GM23338 (cell line): ENCODE measurements around the gene LOXL1. TPM values are rescaled to one million over a fixed set of nuclear protein-coding genes. Genes with fewer than 3 reads are reported as not detected.

Experiments
- ATAC-seq: fragments of 200-7000 bp; cut with Tn5 transposase; 3 replicates; pipeline ENCODE4 v1.9.1; 2020
- DNase-seq: peaks from one replicate; pipeline ENCODE4 v3.0.0-alpha.2; 2015; ENCODE audit warnings: low spot score
- H2AFZ ChIP-seq: fragments of 200-600 bp; sonication (generic); 2 replicates; pipeline ENCODE4 v1.8.0; 2016; ENCODE audit warnings: antibody characterized with exemption, mild to moderate bottlenecking, moderate library complexity
- H3F3A ChIP-seq: fragments of 200-600 bp; sonication (generic); replicated peaks from 2 replicates; pipeline ENCODE4 v1.8.0; 2017; ENCODE audit warnings: antibody characterized with exemption, mixed run types, low read depth
- H3K27ac ChIP-seq: fragments of 200-600 bp; sonication (generic); 2 replicates; pipeline ENCODE4 v1.6.1; 2016; ENCODE audit warnings: low read depth
- H3K27me3 ChIP-seq: fragments of 200-600 bp; sonication (generic); 2 replicates; pipeline ENCODE4 v1.8.0; 2016; ENCODE audit warnings: mild to moderate bottlenecking, mixed run types, moderate library complexity; ENCODE audit not compliant: insufficient read depth
- H3K36me3 ChIP-seq: fragments of 200-600 bp; sonication (generic); 2 replicates; pipeline ENCODE4 v1.8.0; 2016; ENCODE audit warnings: mild to moderate bottlenecking; ENCODE audit not compliant: insufficient read depth
- H3K4me1 ChIP-seq: fragments of 200-600 bp; sonication (generic); 2 replicates; pipeline ENCODE4 v1.8.0; 2016; ENCODE audit warnings: mild to moderate bottlenecking, moderate library complexity; ENCODE audit not compliant: insufficient read depth
- H3K4me2 ChIP-seq: fragments of 200-600 bp; sonication (generic); 2 replicates; pipeline ENCODE4 v1.7.1; 2017; ENCODE audit warnings: mixed run types
- H3K4me3 ChIP-seq: fragments of 200-600 bp; sonication (generic); 2 replicates; pipeline ENCODE4 v1.6.1; 2016; ENCODE audit warnings: mixed run types
- H3K79me2 ChIP-seq: fragments of 200-600 bp; sonication (generic); replicated peaks from 2 replicates; pipeline ENCODE4 v1.8.0; 2017; ENCODE audit warnings: mild to moderate bottlenecking; ENCODE audit not compliant: insufficient read depth
- H3K9me2 ChIP-seq: fragments of 200-600 bp; sonication (generic); 2 replicates; pipeline ENCODE4 v1.8.0; 2017; ENCODE audit not compliant: insufficient read depth
- H4K20me1 ChIP-seq: fragments of 200-600 bp; sonication (generic); replicated peaks from 2 replicates; pipeline ENCODE4 v1.8.0; 2017; ENCODE audit warnings: mild to moderate bottlenecking; ENCODE audit not compliant: insufficient read depth
- H3K27ac Mint-ChIP-seq: 2 replicates; pipeline ENCODE4 v1.8.0; 2020; ENCODE audit warnings: inconsistent platforms, mild to moderate bottlenecking, moderate library complexity, mixed read lengths
- H3K27me3 Mint-ChIP-seq: 3 replicates; pipeline ENCODE4 v1.8.0; 2022; ENCODE audit warnings: low read depth, mild to moderate bottlenecking, moderate library complexity, mixed read lengths, inconsistent platforms; ENCODE audit not compliant: insufficient read depth, poor library complexity
- H3K36me3 Mint-ChIP-seq: 3 replicates; pipeline ENCODE4 v1.8.0; 2021; ENCODE audit warnings: low read depth, mild to moderate bottlenecking, inconsistent platforms, moderate library complexity, mixed read lengths
- H3K4me1 Mint-ChIP-seq: 3 replicates; pipeline ENCODE4 v1.8.0; 2020; ENCODE audit warnings: mild to moderate bottlenecking, inconsistent platforms, mixed read lengths
- H3K4me3 Mint-ChIP-seq: 3 replicates; pipeline ENCODE4 v1.8.0; 2021; ENCODE audit warnings: moderate library complexity, mild to moderate bottlenecking, inconsistent platforms, mixed read lengths
- H3K9me3 Mint-ChIP-seq: 3 replicates; pipeline ENCODE4 v1.8.0; 2020; ENCODE audit warnings: moderate library complexity, mild to moderate bottlenecking, inconsistent platforms, mixed read lengths
- CREB1 ChIP-seq: fragments of 250-450 bp; sonication (Bioruptor Pico); IDR thresholded peaks from 2 replicates; pipeline ENCODE4 v1.5.0; 2020; ENCODE audit warnings: low read depth, mild to moderate bottlenecking, moderate library complexity
- CTCF ChIP-seq, 2 experiments: fragments of 200-600 bp in 1 of 2; sonication (generic) in 1 of 2; conservative IDR thresholded peaks; 2 replicates each; pipeline versions ENCODE4 v1.5.1 to v1.6.1; 2016 to 2017; ENCODE audit warnings: antibody characterized with exemption in 2 of 2, low read depth in 2 of 2, mild to moderate bottlenecking in 2 of 2, moderate library complexity in 1 of 2
- ETS1 ChIP-seq: IDR thresholded peaks from 2 replicates; pipeline ENCODE4 v1.6.1; 2016; ENCODE audit warnings: antibody characterized with exemption
- EZH2 ChIP-seq: fragments of 200-600 bp; sonication (generic); IDR thresholded peaks from one replicate; pipeline ENCODE4 v1.8.0; 2017; ENCODE audit warnings: antibody characterized with exemption, mild to moderate bottlenecking, low read depth; ENCODE audit not compliant: unreplicated experiment
- EZH2phosphoT487 ChIP-seq: fragments of 200-600 bp; sonication (generic); IDR thresholded peaks from one replicate; pipeline ENCODE4 v1.8.1; 2018; ENCODE audit warnings: antibody characterized with exemption; ENCODE audit not compliant: unreplicated experiment
- JUNB ChIP-seq: IDR thresholded peaks from one replicate; pipeline ENCODE4 v1.6.1; 2016; ENCODE audit warnings: antibody characterized with exemption; ENCODE audit not compliant: unreplicated experiment
- NANOG ChIP-seq: IDR thresholded peaks from 2 replicates; pipeline ENCODE4 v1.6.1; 2016; ENCODE audit warnings: antibody characterized with exemption, borderline replicate concordance
- POLR2AphosphoS5 ChIP-seq: IDR thresholded peaks from 2 replicates; pipeline ENCODE4 v1.6.1; 2016; ENCODE audit warnings: antibody characterized with exemption, low read depth
- STAT1 ChIP-seq: IDR thresholded peaks from one replicate; pipeline ENCODE4 v1.6.1; 2016; ENCODE audit warnings: antibody characterized with exemption; ENCODE audit not compliant: unreplicated experiment
- ZNF114 ChIP-seq: fragments of 250-450 bp; sonication (Bioruptor Pico); IDR thresholded peaks from 2 replicates; pipeline ENCODE4 v1.5.0; 2020; ENCODE audit warnings: mild to moderate bottlenecking, moderate library complexity
- ZNF331 ChIP-seq: fragments of 250-450 bp; sonication (Bioruptor Pico); IDR thresholded peaks from 2 replicates; pipeline ENCODE4 v1.5.0; 2020; ENCODE audit warnings: low read depth, mild to moderate bottlenecking, moderate library complexity
- polyA plus RNA-seq: library from polyadenylated mRNA; unstranded; fragments of >200 nt; fragmentation: Nextera tagmentation; extraction: Ambion mirVana; gene quantifications from 2 replicates; pipeline ENCODE4 v1.2.1, GENCODE V29; 2016
- total RNA-seq: library from RNA; depleted of rRNA; stranded (reverse); fragments of >200 nt; shearing (Covaris generic); gene quantifications from 2 replicates; pipeline ENCODE4 v1.2.3, GENCODE V29; 2014
- TF ChIP-seq, protein P1 (sequence below): fragments of 250-450 bp; sonication (Bioruptor Pico); IDR thresholded peaks from 2 replicates; pipeline ENCODE4 v1.5.0; 2020; ENCODE audit warnings: mild to moderate bottlenecking, moderate library complexity
- TF ChIP-seq, protein P2 (sequence below): IDR thresholded peaks from one replicate; pipeline ENCODE4 v1.6.1; 2018; ENCODE audit warnings: antibody characterized with exemption; ENCODE audit not compliant: unreplicated experiment

Gene LOXL1
- total and polyA plus RNA-seq, 2 experiments from 2014 or later, result 6.9 to 10.8 TPM

GRCh38 chr15:73924171-73924921 lies 1.9 kb upstream of the LOXL1 start:
- Histone ChIP-seq H3K4me1 (peaks cover 56% of the 10 kb centered on the region), H2AFZ (no peak overlapping the region), H3K4me2 (peak overlapping the region; percentile 74), H3K79me2 (no peaks in the 10 kb centered on the region), H3K27ac (no peak overlapping the region), H3K36me3 (no peaks in the 10 kb centered on the region), H3K27me3 (peaks cover 15% of the 10 kb centered on the region; the same call in 1 of the 2 replicates), H3F3A (no peaks in the 10 kb centered on the region), H3K4me3 (no peak overlapping the region), H4K20me1 (no peaks in the 10 kb centered on the region), H3K9me2 (no peaks in the 10 kb centered on the region)
- Mint-ChIP-seq H3K36me3 (no peaks in the 10 kb centered on the region; the same call in none of the 3 replicates), H3K4me3 (peak overlapping the region; percentile 14; the same call in 1 of the 3 replicates), H3K4me1 (peaks cover 66% of the 10 kb centered on the region), H3K27me3 (peaks cover 20% of the 10 kb centered on the region), H3K27ac (no peak overlapping the region; the same call in 1 of the 2 replicates), H3K9me3 (no peaks in the 10 kb centered on the region)
- DNase-seq, result no peak
- TF ChIP-seq ZNF114 (CRISPR knock-in tag) (no peak), CTCF (conservative IDR thresholded peaks at IDR 0.05; ENCODE audit: low read depth in 2 of 2) (no peak), STAT1 (no peak), CREB1 (CRISPR knock-in tag) (no peak), ZNF331 (CRISPR knock-in tag) (no peak), ETS1 (no peak), NANOG (no peak), EZH2 (no peak), EZH2phosphoT487 (no peak), POLR2AphosphoS5 (no peak), JUNB (no peak)
- TF ChIP-seq, protein P1, sequence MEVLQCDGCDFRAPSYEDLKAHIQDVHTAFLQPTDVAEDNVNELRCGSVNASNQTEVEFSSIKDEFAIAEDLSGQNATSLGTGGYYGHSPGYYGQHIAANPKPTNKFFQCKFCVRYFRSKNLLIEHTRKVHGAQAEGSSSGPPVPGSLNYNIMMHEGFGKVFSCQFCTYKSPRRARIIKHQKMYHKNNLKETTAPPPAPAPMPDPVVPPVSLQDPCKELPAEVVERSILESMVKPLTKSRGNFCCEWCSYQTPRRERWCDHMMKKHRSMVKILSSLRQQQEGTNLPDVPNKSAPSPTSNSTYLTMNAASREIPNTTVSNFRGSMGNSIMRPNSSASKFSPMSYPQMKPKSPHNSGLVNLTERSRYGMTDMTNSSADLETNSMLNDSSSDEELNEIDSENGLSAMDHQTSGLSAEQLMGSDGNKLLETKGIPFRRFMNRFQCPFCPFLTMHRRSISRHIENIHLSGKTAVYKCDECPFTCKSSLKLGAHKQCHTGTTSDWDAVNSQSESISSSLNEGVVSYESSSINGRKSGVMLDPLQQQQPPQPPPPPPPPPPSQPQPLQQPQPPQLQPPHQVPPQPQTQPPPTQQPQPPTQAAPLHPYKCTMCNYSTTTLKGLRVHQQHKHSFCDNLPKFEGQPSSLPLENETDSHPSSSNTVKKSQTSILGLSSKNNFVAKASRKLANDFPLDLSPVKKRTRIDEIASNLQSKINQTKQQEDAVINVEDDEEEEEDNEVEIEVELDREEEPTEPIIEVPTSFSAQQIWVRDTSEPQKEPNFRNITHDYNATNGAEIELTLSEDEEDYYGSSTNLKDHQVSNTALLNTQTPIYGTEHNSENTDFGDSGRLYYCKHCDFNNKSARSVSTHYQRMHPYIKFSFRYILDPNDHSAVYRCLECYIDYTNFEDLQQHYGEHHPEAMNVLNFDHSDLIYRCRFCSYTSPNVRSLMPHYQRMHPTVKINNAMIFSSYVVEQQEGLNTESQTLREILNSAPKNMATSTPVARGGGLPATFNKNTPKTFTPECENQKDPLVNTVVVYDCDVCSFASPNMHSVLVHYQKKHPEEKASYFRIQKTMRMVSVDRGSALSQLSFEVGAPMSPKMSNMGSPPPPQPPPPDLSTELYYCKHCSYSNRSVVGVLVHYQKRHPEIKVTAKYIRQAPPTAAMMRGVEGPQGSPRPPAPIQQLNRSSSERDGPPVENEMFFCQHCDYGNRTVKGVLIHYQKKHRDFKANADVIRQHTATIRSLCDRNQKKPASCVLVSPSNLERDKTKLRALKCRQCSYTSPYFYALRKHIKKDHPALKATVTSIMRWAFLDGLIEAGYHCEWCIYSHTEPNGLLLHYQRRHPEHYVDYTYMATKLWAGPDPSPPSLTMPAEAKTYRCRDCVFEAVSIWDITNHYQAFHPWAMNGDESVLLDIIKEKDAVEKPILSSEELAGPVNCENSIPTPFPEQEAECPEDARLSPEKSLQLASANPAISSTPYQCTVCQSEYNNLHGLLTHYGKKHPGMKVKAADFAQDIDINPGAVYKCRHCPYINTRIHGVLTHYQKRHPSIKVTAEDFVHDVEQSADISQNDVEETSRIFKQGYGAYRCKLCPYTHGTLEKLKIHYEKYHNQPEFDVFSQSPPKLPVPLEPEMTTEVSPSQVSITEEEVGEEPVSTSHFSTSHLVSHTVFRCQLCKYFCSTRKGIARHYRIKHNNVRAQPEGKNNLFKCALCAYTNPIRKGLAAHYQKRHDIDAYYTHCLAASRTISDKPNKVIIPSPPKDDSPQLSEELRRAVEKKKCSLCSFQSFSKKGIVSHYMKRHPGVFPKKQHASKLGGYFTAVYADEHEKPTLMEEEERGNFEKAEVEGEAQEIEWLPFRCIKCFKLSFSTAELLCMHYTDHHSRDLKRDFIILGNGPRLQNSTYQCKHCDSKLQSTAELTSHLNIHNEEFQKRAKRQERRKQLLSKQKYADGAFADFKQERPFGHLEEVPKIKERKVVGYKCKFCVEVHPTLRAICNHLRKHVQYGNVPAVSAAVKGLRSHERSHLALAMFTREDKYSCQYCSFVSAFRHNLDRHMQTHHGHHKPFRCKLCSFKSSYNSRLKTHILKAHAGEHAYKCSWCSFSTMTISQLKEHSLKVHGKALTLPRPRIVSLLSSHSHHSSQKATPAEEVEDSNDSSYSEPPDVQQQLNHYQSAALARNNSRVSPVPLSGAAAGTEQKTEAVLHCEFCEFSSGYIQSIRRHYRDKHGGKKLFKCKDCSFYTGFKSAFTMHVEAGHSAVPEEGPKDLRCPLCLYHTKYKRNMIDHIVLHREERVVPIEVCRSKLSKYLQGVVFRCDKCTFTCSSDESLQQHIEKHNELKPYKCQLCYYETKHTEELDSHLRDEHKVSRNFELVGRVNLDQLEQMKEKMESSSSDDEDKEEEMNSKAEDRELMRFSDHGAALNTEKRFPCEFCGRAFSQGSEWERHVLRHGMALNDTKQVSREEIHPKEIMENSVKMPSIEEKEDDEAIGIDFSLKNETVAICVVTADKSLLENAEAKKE (CRISPR knock-in tag), result no peak
- TF ChIP-seq, protein P2, sequence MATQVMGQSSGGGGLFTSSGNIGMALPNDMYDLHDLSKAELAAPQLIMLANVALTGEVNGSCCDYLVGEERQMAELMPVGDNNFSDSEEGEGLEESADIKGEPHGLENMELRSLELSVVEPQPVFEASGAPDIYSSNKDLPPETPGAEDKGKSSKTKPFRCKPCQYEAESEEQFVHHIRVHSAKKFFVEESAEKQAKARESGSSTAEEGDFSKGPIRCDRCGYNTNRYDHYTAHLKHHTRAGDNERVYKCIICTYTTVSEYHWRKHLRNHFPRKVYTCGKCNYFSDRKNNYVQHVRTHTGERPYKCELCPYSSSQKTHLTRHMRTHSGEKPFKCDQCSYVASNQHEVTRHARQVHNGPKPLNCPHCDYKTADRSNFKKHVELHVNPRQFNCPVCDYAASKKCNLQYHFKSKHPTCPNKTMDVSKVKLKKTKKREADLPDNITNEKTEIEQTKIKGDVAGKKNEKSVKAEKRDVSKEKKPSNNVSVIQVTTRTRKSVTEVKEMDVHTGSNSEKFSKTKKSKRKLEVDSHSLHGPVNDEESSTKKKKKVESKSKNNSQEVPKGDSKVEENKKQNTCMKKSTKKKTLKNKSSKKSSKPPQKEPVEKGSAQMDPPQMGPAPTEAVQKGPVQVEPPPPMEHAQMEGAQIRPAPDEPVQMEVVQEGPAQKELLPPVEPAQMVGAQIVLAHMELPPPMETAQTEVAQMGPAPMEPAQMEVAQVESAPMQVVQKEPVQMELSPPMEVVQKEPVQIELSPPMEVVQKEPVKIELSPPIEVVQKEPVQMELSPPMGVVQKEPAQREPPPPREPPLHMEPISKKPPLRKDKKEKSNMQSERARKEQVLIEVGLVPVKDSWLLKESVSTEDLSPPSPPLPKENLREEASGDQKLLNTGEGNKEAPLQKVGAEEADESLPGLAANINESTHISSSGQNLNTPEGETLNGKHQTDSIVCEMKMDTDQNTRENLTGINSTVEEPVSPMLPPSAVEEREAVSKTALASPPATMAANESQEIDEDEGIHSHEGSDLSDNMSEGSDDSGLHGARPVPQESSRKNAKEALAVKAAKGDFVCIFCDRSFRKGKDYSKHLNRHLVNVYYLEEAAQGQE, result no peak
- ATAC-seq, result no peak
